Measurements from ENCODE around the gene TERC. TPM values are rescaled to one million over a fixed set of nuclear protein-coding genes. Genes with fewer than 3 reads are reported as not detected.

TERC gene
- total RNA-seq (2014; rRNA removed; shearing (Covaris generic)) = 118 and 204 TPM in 2 replicates

DNA sequence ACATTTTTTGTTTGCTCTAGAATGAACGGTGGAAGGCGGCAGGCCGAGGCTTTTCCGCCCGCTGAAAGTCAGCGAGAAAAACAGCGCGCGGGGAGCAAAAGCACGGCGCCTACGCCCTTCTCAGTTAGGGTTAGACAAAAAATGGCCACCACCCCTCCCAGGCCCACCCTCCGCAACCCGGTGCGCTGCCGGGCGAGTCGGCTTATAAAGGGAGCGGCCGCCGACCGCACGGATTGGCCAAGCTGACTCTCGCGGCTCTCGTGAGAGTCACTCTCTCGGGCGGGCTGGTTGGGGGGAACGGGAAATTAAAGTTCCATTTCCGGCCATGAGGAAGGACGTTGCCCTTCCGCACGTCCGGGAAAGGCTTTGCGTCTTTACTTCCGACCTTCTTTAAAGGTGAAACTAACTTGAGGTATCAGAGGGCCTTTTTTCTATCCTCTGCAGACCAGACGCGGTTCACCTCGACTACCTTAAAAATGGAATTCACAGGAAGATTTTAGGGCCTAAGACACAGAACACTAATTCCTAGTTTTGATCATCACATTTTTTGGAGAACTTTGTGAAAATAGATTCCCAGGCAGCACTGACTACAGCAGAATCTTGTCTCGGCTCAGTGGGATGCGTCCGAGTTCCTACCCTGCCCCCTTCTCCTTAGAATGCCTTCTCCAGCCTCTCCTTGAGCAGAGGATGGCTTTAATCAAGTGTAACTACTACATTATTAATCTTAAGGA, at the start of gene TERC:
TSS of gene TERC (minus strand) at position 179 of the 731 bp plus-strand sequence.
- in situ Hi-C loops (cut with HindIII; ENCODE audit: low sequenced_read_pairs) = no loop called here
- DNase-seq (ENCODE audit: low spot score) = peak; percentile 96

DNA sequence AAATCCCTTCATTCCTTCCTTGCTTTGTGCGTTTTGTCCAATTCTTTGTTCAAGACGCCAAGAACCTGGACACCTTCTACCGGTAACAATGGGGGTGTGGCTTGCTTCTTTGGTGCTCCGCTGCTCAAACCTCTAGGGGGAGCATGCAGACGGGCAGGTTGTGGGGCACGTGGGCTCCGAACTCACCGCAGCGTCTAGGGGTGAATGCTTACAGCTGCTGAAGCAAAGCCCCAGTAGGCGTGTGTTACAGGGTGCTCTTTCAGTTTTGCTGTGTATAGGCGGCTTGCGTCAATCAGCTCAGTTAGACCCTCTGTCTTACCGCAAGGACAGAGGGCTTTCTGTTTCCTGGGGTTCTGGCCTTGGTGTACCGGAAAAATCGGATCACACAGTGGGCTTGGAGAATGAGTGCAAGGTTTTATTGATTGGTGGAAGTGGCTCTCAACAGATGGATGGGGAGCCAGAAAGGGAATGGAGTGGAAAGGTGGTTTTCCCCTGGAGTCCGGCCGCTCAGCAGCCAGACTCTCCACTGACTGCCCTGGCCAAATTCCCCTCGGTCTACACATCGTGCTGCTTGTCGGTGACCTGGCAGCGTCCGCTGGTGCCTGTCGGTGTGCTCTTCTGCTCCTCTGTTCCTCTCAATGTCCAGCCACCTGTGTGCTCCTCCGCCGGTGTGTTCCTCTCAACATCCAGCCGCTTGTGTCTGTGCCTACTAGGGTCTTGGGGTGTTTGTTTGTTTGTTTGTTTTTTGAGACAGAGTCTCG, 49.1 kb upstream of the TERC start:
- in situ Hi-C loops (cut with HindIII; ENCODE audit: low sequenced_read_pairs) = no loop called here
- DNase-seq (ENCODE audit: low spot score) = no peak

DNA sequence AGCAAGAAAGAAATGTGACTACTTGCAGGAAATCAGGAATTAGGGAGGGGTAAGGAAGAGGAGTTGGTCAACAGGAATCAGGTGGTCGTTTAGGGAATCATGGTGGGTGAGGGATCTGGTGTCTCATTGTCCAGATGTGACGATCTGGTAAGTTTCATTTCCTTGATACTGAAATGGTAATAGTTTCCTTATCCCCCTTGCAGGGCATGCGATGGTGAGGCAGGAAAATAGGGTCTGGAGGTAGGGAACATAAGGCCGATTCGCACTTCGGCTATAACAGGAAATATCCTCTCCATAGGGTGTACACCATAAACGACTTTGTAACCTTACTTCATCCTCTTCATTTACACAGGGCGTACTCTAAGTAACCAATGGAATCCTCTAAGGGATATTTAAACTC, 48.4 kb upstream of the TERC start:
- no peak for DNase-seq (ENCODE audit: low spot score)
- in situ Hi-C loops (cut with HindIII; ENCODE audit: low sequenced_read_pairs) = no loop called here

DNA sequence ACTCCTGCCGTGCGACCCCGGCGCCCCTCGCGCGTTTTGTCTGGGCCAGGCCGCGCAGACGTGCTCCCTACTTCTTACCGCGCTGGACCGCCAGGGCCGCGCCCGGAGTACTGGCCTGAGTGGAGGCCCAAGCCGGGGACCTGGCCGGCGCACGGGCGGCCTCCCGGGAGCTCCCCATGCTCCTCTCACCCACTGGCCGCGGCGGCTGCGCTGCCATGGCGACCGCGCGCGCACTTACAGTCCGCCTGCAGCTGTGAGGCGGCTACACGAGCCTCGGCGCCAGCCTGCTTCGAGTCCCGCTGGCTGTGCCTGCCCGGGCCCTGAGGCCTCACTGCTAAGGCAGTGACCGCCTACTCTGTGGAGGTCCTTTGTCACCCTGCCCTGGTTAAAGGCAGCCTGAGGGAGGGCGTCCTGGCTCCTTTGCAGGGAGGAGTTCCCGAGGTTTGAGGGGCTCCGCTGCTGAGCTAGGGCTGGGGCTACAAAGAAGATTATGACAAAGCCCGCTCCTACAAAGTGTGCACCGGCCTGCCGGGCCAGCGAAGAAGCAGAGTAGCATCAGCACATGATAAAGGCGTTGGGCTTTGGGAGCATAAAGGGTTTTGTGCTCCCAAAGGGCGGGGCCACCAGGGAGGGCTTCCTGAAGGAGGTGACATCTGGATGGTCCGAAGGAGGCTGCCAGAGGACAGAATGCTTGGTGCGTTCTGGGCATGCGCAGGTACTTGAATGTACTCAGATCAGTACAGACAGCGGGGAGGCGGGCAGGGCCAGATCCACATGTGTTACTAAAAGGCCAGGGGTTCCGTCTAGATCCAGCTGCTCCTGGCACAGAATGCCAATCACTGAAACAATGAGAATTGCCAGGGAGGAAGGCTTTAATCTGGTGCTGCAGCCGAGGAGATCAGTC, 47.7 kb upstream of the TERC start, which contains the start of the genes LRRC34 and LRRIQ4:
TSS of gene LRRC34 (minus strand) at position 573 of the 904 bp plus-strand sequence. CDS start at position 217, 356 bp downstream.
TSS of gene LRRIQ4 (plus strand) at position 539 of the 904 bp plus-strand sequence. CDS start 9,052 bp downstream, outside the sequence.
- in situ Hi-C loops (cut with HindIII; ENCODE audit: low sequenced_read_pairs) = no loop called here
- peak; percentile 27 for DNase-seq (ENCODE audit: low spot score)

DNA sequence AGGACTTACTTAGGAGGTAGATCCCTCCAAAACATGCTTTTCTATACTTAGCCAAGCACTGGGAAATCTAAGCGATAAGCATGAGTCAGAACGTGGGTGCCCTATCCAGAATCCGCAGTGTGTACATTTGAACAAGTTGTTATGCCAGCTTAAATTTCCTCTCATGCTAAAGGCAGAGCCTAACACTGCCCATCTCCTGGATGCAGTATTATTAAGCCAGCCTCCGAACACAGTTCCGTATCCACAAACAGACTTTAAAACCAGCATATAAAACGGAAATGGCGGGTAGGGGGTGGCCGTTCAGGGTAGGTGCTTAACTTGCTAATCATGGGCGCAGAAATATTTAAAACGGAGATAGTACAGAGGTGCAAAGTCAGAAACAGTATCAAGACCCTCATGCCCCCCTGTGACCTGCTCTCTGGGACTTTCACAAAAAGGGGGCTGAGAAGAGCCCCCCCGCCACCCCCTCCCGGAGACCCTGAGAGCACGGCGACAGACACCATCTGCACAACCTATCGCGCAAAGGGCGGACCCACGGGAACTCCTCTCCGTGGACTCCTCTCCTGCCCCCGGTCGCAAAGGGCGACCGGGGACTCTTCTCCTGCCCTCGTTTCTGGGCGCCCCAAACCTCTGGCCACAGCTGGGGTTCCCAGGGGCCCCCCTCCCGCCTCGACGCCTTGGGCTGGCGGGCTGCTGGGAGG, 46.9 kb upstream of the TERC start:
- in situ Hi-C loops (cut with HindIII; ENCODE audit: low sequenced_read_pairs) = no loop called here
- peak; percentile 7 for DNase-seq (ENCODE audit: low spot score)

DNA sequence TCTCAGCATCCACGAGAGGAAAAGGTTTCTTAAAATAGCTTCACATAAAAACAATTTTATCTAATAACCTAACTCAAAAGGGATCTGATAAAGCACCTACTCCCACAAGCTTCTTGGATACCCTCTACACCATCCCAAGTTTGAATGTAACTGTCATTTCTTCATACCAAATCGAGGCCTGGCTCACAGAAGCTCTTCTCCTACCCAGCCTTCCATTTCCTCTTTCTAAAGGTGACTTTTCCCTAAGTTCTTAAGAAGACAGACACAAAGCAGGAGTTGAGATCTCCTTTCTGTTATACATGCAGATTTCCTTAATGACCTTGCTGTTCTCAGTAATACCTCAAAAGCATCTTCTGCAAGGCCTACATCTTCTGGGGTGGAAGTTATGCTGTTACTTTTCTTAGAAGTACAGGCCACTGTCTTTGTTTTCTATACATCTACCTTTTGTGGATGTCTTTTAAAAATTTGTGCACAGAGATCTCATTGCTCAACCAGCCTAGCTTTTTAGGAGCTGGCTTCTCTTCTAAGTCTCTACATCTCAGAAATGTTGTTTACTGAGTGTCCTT, 44.5 kb upstream of the TERC start:
- in situ Hi-C loops (cut with HindIII; ENCODE audit: low sequenced_read_pairs) = no loop called here
- no peak for DNase-seq (ENCODE audit: low spot score)

DNA sequence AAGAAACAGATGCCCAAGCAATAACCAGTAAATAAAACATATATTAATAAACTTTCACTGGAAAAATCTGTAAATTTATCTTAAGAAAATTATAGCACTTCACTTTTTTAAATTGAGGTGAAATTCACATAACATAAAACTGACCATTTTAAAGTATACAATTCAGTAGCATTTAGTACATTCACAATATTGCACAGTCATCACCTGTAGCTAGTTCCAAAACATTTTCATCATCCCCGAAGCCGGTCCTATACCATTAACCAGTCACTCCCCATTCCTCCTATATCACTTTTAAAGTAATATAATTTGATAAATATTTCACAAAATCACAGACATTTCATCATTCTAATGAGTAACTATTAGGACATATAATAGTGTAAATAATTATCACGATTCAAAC, 39.8 kb upstream of the TERC start:
- no peak for DNase-seq (ENCODE audit: low spot score)
- in situ Hi-C loops (cut with HindIII; ENCODE audit: low sequenced_read_pairs) = no loop called here

DNA sequence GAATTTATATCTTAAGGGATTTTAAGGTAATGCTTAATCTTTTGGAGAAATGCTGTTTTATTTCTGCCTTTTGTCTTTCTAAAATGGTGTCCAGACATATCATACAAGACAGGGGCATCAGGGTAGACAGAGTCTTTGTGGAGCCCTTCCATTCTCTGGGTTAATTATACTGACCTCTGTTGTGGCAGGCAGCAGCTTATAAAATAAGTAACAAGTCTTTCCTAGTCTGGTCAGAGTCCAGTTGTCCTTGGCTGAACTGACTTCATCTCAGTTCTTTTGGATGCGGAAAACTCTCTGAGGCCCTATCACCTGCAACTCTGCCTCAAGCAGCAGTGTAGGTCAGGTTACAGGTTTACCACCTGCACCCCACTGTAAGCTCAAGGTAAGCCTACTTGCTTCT, 27.5 kb upstream of the TERC start:
- in situ Hi-C loops (cut with HindIII; ENCODE audit: low sequenced_read_pairs) = no loop called here
- DNase-seq (ENCODE audit: low spot score) = no peak

DNA sequence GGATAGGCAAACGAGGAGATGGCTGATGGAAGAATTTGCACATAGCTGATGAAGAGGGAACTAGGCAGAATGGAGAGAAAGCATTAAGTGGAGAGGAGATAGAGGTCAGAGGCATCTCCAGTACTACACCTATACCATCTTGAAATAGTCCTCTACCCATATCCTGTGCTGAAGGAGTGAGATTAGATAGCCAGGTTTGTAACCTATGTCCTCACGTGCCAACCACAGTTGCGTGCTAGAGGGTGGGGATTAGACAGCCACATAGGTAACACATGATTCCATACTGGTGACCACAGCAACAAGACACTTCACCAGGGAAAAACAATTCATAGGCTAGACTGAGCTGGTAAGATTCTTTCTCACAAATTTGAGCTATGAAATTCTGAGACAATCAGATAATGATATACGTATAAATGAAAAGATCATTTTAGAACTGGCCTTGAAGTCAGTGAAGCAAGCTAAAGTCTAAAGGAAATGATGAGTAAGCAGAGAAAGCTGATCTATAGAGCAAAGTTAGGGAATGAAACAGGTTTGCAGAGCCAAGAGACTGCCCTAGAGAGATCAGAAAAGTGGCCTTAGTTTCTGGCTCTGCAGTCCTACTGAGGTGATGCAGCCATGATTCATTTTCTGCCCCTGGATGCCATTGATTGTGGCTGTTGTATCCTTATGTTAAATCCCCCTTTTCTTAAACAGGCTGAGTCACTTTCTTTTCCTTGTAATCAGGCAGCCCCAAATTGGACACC, 26.0 kb upstream of the TERC start:
- in situ Hi-C loops (cut with HindIII; ENCODE audit: low sequenced_read_pairs) = no loop called here
- no peak for DNase-seq (ENCODE audit: low spot score)

DNA sequence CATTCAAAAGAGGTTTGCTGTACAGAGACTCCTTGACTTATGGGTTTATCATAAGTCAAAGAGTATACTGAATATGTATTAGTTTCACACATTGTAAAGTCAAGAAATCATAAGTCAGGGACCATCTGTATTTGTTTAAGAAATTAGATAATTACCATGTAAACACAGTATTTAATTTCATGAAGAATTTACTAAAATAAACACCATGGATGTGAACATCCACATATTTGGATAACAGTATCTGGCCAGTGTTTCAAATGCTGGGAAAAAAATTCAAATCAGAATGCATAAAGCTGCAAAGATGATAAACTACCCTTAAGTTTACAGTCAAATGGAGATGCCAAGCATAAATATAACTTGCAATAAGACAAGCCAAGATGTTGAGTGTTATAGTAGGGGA, 25.4 kb upstream of the TERC start:
- in situ Hi-C loops (cut with HindIII; ENCODE audit: low sequenced_read_pairs) = no loop called here

DNA sequence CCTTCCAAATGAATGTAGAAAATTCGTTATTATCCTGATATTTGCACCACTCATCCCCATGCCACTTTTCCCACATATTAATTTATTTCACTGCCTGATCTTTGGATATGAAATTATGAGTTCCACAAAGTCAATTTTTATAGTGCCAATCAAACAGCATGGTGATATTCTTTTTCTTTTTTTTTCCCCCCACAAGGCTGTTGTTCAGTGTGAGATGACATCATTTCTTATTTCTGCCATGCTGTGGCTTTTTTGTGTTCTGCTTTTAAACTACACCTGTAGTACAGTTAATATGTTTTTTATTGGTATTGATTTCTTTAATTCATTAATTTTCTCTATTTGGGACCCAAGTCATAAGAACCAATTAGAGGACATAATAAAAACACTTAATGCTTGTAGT, 22.9 kb upstream of the TERC start:
- in situ Hi-C loops (cut with HindIII; ENCODE audit: low sequenced_read_pairs) = no loop called here
- DNase-seq (ENCODE audit: low spot score) = no peak

More for the DNA sequence above, 25.4 kb upstream of the TERC start:
- DNase-seq (ENCODE audit: low spot score) = no peak

DNA sequence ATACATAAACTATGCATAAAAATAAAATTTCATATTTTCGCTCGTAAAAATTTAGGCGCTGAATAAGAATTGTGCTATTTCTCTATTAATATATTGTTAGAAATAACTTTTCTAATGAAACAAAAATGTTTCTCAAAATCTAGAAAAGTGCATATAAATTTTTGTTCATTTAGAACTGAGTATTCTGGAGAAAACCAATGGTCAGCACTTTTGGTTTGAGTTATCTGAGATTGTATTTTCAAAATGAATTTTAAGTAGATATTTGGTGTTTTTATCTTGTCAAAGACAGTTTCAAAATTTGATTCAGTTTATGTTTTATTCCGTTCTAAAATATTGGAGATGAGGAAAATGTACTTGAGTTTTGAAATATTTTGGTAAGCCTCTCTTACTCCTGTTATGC, 22.3 kb upstream of the TERC start:
- in situ Hi-C loops (cut with HindIII; ENCODE audit: low sequenced_read_pairs) = no loop called here
- no peak for DNase-seq (ENCODE audit: low spot score)

DNA sequence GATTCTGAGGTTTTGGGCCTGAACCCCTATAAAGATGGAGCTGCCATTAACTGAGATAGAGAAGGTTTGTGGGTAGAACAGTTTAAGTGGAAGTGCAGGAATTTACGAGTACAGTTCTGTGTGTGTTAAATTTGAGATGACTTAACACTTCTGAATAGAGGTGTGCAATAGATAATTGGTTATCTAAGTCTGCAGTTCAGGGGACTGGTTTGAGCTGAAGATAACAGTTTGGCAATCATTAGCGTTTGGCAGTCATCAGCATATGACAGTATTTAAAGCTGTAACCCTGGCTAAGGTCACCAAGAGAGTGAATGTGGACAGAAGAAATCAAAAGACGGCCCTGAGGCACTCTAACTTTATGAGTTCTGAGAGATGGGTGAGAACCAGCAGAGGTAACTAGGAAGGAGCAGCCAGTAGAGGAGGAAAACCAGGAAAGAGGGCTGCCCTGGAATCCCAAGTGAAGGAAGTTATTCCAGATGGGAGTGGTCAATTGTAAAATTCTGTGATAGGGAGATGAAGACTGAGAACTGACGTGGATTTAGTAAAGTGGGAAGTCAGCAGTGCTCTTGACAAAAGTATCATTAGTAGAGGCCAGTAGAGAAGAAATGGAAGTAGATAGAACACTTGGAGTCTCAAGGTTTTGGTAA, 16.5 kb upstream of the TERC start:
- in situ Hi-C loops (cut with HindIII; ENCODE audit: low sequenced_read_pairs) = no loop called here
- DNase-seq (ENCODE audit: low spot score) = no peak

DNA sequence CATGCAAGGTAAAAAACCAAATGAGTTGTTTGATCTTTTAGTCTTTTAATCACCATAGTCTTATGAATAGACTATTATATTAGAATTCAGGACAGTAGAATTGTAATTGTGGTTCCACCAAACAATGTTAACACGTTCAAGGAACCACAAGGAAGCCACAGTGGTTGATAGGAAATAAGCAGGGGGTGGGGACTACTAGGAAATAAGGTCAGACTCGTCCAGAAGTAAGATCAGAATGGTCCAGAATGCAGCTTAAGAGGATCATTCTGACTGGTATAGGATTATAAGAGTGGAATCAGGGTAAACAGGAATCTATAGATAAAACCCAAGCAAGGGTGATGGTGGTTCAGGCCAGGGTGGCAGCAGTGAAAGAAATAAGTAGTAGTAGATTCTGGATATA, 15.9 kb upstream of the TERC start:
- no peak for DNase-seq (ENCODE audit: low spot score)
- in situ Hi-C loops (cut with HindIII; ENCODE audit: low sequenced_read_pairs) = no loop called here

DNA sequence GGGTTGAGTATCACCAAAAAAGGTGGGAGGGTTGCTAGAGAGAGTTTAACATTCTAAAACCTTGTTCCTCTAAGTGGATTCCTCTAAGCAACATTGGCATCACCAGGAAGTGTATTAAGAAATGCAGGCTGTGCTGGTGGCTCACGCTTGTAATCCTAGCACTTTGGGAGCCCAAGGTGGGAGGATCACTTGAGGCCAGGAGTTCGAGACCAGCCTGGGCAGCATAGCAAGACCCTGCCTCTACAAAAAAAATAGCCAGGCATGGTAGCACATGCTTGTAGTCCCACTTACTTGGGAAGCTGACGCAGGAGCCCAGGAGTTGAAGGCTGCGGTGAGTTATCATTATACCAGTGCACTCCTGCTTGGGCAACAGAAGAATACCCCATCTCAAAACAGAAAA, 13.0 kb upstream of the TERC start:
- DNase-seq (ENCODE audit: low spot score) = no peak
- in situ Hi-C loops (cut with HindIII; ENCODE audit: low sequenced_read_pairs) = no loop called here

DNA sequence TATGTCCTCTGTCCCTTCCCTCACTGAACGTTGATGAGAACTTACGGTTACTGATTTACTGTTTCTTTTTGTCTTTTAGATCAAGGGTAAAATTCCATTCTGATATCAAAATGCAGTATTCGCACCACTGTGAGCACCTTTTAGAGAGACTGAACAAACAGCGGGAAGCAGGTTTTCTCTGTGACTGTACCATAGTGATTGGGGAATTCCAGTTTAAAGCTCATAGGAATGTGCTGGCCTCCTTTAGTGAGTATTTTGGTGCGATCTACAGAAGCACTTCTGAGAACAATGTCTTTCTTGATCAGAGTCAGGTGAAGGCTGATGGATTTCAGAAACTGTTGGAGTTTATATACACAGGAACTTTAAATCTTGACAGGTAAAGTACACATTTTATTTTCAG, 9.3 kb upstream of the TERC start:
- no peak for DNase-seq (ENCODE audit: low spot score)
- in situ Hi-C loops (cut with HindIII; ENCODE audit: low sequenced_read_pairs) = no loop called here

Data from G401 (cell line).